Common myeloid progenitor, CD34-positive (primary cell): ENCODE data around the gene VILL.

Source experiments
- CTCF ChIA-PET: fragments of 350-600 bp; sonication (Branson Sonifier 250); formaldehyde crosslinking; loops from one replicate; lab custom pipeline; 2021; ENCODE audit warnings: antibody characterized with exemption; lab: Charles Lee
- POLR2A ChIA-PET: fragments of 350-600 bp; sonication (Branson Sonifier 250); formaldehyde crosslinking; loops from one replicate; lab custom pipeline; 2021; ENCODE audit warnings: antibody characterized with exemption; lab: Charles Lee
- DNase-seq, 3 donors: peaks; one replicate each; pipeline versions ENCODE4 v3.0.0 to v3.0.0-alpha.2; 2013
- H3K27ac ChIP-seq, 2 experiments: 1 replicate in 1 of 2; 2 replicates in 1 of 2; pipeline ENCODE4 v1.7.0; 2013; ENCODE audit warnings: inconsistent platforms in 2 of 2, low read length in 2 of 2, mild to moderate bottlenecking in 2 of 2, low read depth in 1 of 2, moderate library complexity in 1 of 2; ENCODE audit not compliant: severe bottlenecking in 2 of 2, insufficient read depth in 1 of 2, poor library complexity in 1 of 2
- H3K27me3 ChIP-seq, 5 experiments: replicated peaks in 2 of 5; 1 replicate in 3 of 5; 2 replicates in 2 of 5; pipeline versions ENCODE4 v1.6.1 to v1.7.0; 2013; ENCODE audit warnings: low read length in 4 of 5, mild to moderate bottlenecking in 2 of 5, moderate library complexity in 2 of 5, inconsistent platforms in 1 of 5; ENCODE audit not compliant: insufficient read depth in 5 of 5, control insufficient read depth in 4 of 5
- H3K36me3 ChIP-seq, 4 experiments: 1 replicate in 2 of 4; 2 replicates in 2 of 4; pipeline versions ENCODE4 v1.6.1 to v1.7.0; 2013; ENCODE audit warnings: low read length in 3 of 4, control low read depth in 1 of 4, mild to moderate bottlenecking in 1 of 4; ENCODE audit not compliant: control insufficient read depth in 4 of 4, insufficient read depth in 4 of 4
- H3K4me1 ChIP-seq, 4 experiments: 1 replicate in 3 of 4; 2 replicates in 1 of 4; pipeline versions ENCODE4 v1.6.1 to v1.7.1; 2013; ENCODE audit warnings: low read length in 3 of 4, mild to moderate bottlenecking in 3 of 4, control low read depth in 1 of 4, inconsistent platforms in 1 of 4, moderate library complexity in 1 of 4; ENCODE audit not compliant: control insufficient read depth in 4 of 4, insufficient read depth in 4 of 4; ENCODE audit errors: control extremely low read depth in 1 of 4
- H3K4me3 ChIP-seq, 7 experiments: 1 replicate in 4 of 7; 2 replicates in 3 of 7; pipeline versions ENCODE4 v1.5.1 to v1.7.0; 2013; ENCODE audit warnings: mild to moderate bottlenecking in 7 of 7, low read length in 6 of 7, moderate library complexity in 6 of 7, inconsistent platforms in 2 of 7, low read depth in 2 of 7, control low read depth in 1 of 7; ENCODE audit not compliant: insufficient read depth in 4 of 7, control insufficient read depth in 1 of 7; ENCODE audit errors: extremely low read depth in 1 of 7
- H3K9me3 ChIP-seq, 5 experiments: 1 replicate in 4 of 5; 2 replicates in 1 of 5; pipeline versions ENCODE4 v1.6.1 to v1.7.1; 2013; ENCODE audit warnings: low read length in 4 of 5, mild to moderate bottlenecking in 2 of 5, inconsistent platforms in 1 of 5, low read depth in 1 of 5, moderate library complexity in 1 of 5; ENCODE audit not compliant: control insufficient read depth in 4 of 5, insufficient read depth in 2 of 5; ENCODE audit errors: control extremely low read depth in 1 of 5
- WGBS: methylation state at CpG from one replicate; pipeline ENCODE4 v1.1.5; 2013; ENCODE audit not compliant: insufficient coverage; 5-methylcytosine and 5-hydroxymethylcytosine counted together

VILL gene

DNA sequence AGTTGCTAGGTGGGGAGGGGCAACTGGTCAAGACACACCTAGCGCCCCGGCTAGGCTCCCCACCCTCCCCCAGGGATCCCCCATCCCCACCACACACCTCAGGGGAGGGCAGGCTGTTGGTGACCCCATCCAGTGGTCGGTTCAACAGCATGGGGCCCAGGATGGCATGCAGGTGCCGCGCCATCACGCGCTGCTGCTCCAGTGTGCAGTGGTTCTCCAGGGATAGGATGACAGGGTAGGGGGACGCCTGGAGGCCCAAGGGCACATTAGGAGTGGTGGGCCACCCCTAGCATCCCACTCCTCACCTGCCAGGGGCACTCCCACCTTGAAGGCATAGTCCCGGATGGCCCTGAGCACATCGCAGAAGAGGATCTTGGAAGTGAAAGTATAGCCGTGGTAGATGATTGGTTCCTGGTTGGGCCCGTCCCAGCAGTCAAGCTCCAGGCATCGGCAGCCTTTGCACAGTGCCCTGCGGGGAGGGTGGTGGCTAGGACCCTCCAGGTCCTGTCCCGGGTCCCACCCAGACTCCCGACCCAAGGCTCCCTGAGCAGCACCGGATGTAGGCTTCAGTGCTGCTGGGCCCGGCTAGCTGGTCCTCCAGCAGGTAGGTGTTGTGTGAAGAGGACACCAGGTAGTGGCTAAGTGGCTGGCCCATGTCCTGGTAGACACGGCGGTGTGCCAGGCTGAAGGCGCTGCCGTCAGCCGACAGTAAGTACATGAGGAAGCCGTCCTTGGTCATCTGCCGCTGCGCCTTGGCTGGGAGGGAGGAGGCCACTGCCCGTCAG lies 19.4 kb downstream of the VILL start:
- no peaks in the 10 kb centered on the region for H3K4me1 ChIP-seq
- POLR2A ChIA-PET = no interaction called here
- no peaks in the 10 kb centered on the region for H3K27me3 ChIP-seq
- 96% methylated on average over 23 of the region's 27 CpGs for WGBS
- CTCF ChIA-PET = interaction anchor here (1.2 kb wide), 1 partner anchor 35 kb away, joined by 3 read pairs; no protein-coding TSS in a partner anchor
- H3K36me3 ChIP-seq = peaks cover 10 to 39% (median 25%) of the 10 kb centered on the region in 4 experiments
- no peaks in the 10 kb centered on the region for H3K9me3 ChIP-seq
- no peak overlapping the region for H3K4me3 ChIP-seq
- DNase-seq = no peak
- no peak overlapping the region for H3K27ac ChIP-seq

DNA sequence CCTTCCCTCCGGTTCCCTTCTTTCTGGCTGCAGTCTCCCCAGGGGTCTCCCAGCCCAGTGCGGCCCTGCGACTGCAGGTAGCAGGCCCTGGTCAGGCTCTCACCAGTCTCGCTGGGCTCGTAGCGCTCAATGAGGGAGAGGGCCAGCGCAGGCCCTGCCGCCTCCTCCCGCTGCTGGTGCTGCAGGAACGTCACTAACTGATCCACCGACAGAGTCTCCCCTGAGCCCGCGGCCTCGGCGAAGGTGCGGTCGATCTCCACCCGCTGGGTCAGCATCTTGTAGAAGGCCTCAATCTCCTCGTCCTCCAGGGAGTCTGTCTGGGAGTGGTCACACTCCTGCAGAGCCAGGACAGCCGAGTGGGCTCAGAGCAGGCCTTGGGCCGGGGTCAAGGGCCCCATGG lies 20.5 kb downstream of the VILL start:
- CTCF ChIA-PET = no interaction called here
- Histone ChIP-seq H3K9me3 (peaks cover 0 to 3% (median 0%) of the 10 kb centered on the region in 5 experiments), H3K27ac (no peak overlapping the region), H3K4me1 (no peaks in the 10 kb centered on the region), H3K4me3 (no peak overlapping the region), H3K27me3 (no peaks in the 10 kb centered on the region), H3K36me3 (peaks cover 11 to 39% (median 22%) of the 10 kb centered on the region in 4 experiments)
- POLR2A ChIA-PET = no interaction called here
- WGBS = 98% methylated on average over 21 of the region's 21 CpGs
- no peak for DNase-seq

DNA sequence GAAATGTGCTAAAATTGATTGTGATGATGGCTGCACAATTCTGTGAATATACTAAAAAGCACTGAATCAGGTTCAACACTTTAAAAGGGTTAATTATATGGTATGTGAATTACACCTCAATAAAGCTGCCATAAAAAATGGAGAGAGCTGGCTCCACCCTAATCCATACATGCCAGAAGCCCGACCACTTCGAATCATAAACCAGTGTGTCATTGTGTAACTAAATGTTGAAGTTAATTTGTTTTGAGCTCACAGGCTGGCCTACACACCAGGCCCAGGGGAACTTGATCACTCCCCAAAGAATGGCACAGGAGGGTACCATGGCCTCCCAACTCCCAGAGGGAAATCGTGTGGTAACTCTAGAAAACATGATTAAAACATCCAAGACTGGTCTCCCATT lies 24.9 kb downstream of the VILL start:
- no peaks in the 10 kb centered on the region for H3K27me3 ChIP-seq
- H3K9me3 ChIP-seq = peaks cover 0 to 7% (median 3%) of the 10 kb centered on the region in 5 experiments
- no peaks in the 10 kb centered on the region for H3K4me1 ChIP-seq
- WGBS = 100% methylated on average over 1 of the region's 3 CpGs
- POLR2A ChIA-PET = interaction anchor here (0.5 kb wide), 1 partner anchor 9 kb away, joined by 3 read pairs; no protein-coding TSS in a partner anchor
- no peak for DNase-seq
- no peak overlapping the region for H3K27ac ChIP-seq
- CTCF ChIA-PET = interaction anchor here (0.9 to 2.2 kb wide), 5 partner anchors 10 to 18 kb away, joined by 3 to 6 read pairs (median 5); no protein-coding TSS in a partner anchor
- no peak overlapping the region for H3K4me3 ChIP-seq
- H3K36me3 ChIP-seq = peaks cover 3 to 26% (median 7%) of the 10 kb centered on the region in 4 experiments

DNA sequence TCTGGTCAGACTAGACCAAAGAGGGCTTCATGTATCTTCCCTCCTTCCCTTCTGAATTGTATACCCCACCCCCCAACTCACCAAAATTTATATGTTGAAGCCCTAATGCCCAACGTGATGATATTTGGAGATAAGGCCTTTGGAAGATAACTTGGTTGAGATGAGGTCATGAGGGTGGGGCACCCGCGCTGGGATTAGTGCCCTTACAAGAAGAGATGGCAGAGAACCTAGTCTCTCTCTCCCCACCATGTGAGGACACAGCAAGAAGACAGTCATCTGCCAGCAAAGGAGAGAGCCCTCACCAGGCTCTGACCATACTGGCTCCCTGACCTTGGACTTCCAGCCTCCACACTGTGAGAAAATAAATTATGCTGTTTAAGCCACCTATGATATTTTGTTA lies 25.4 kb downstream of the VILL start:
- CTCF ChIA-PET = interaction anchor here (0.9 to 1.9 kb wide), 4 partner anchors 11 to 19 kb away, joined by 3 to 6 read pairs (median 4); no protein-coding TSS in a partner anchor
- peaks cover 0 to 7% (median 3%) of the 10 kb centered on the region in 5 experiments for H3K9me3 ChIP-seq
- H3K4me3 ChIP-seq = no peak overlapping the region
- 93% methylated on average over 2 of the region's 3 CpGs for WGBS
- POLR2A ChIA-PET = interaction anchor here (0.5 kb wide), 1 partner anchor 9 kb away, joined by 3 read pairs; no protein-coding TSS in a partner anchor
- H3K36me3 ChIP-seq = peaks cover 3 to 26% (median 7%) of the 10 kb centered on the region in 4 experiments
- H3K27me3 ChIP-seq = no peaks in the 10 kb centered on the region
- no peak for DNase-seq
- H3K4me1 ChIP-seq = no peaks in the 10 kb centered on the region
- H3K27ac ChIP-seq = no peak overlapping the region

DNA sequence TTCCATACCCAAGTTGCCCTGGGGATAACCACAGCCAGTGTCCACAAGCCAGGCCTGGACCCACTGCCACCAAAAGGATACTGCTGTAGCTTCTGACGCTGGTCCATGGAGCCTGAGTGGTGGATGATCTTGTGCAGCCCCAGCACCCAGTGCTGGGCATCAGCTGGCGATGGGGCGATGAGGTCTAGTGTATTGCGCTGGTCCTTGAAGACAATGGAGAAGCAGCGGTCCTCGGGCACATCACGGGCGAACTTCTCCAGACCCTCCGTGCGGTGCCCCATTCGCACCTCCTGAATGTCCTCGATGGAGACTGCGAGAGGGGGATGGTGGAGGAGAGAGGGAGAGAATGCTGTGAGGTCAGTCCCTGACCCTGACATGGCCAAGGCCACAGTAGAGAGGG lies 25.8 kb downstream of the VILL start:
- Histone ChIP-seq H3K4me1 (no peaks in the 10 kb centered on the region), H3K27me3 (no peaks in the 10 kb centered on the region), H3K4me3 (no peak overlapping the region), H3K9me3 (peaks cover 0 to 7% (median 3%) of the 10 kb centered on the region in 5 experiments), H3K27ac (no peak overlapping the region), H3K36me3 (peaks cover 3 to 26% (median 7%) of the 10 kb centered on the region in 4 experiments)
- ChIA-PET CTCF (interaction anchor here (1.4 to 1.9 kb wide), 2 partner anchors 13 to 19 kb away, joined by 3 to 6 read pairs; no protein-coding TSS in a partner anchor), POLR2A (no interaction called here)
- DNase-seq = no peak
- 100% methylated on average over 13 of the region's 13 CpGs for WGBS

DNA sequence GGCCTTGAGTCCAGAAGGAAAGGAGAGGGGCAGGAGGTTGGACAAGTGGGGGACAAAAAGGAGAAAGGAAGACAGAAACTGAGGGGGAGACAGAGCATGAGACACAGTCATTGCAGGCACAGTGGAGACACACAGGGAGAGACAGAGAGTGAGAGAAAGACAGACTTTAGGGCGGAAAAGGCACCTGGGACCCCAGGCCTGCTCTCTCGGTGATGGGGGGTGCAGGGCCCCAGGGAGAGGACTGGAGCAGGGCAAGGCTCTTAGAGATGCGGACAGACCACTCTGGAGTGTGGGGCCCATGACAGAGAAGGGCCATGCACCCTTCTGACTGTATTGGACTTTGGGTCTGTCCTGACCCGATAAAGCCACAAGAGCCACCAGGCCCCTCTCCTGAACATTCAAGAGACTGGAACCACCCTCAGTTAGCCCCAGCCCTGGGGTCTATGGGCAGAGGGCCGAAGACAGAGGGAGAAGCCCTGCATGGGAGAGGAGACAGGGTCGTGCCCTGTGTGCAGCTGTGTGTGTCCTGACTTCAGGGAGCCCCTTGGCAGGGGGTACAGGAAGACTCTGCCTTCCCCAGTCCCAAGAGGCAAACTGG lies 26.4 kb downstream of the VILL start:
- no peak overlapping the region for H3K4me3 ChIP-seq
- H3K9me3 ChIP-seq = peaks cover 0 to 7% (median 3%) of the 10 kb centered on the region in 5 experiments
- CTCF ChIA-PET = interaction anchor here (1.4 to 1.9 kb wide), 2 partner anchors 13 to 20 kb away, joined by 3 to 6 read pairs; no protein-coding TSS in a partner anchor
- H3K4me1 ChIP-seq = no peaks in the 10 kb centered on the region
- DNase-seq = no peak
- POLR2A ChIA-PET = no interaction called here
- H3K27ac ChIP-seq = no peak overlapping the region
- H3K27me3 ChIP-seq = no peaks in the 10 kb centered on the region
- 75% methylated on average over 6 of the region's 6 CpGs for WGBS
- peaks cover 3 to 26% (median 7%) of the 10 kb centered on the region in 4 experiments for H3K36me3 ChIP-seq
